Hepatocyte (in vitro differentiated cells): Measurements from ENCODE around the gene GPATCH8. TPM values are rescaled to one million over a fixed set of nuclear protein-coding genes. Genes with fewer than 3 reads are reported as not detected.
A peak's percentile ranks its signal among the peaks of the same experiment; 100 is the strongest.

Experiments
- DNase-seq: peaks from one replicate; pipeline ENCODE4 v3.0.0-alpha.2; 2016; ENCODE audit warnings: low spot score
- H2AFZ ChIP-seq: fragments of 200-600 bp; sonication (generic); 2 replicates; pipeline ENCODE4 v1.6.0; 2016; ENCODE audit warnings: antibody characterized with exemption, mild to moderate bottlenecking
- H3K27ac ChIP-seq: fragments of 200-600 bp; sonication (generic); 2 replicates; pipeline ENCODE4 v1.5.1; 2016; ENCODE audit warnings: mild to moderate bottlenecking
- H3K27me3 ChIP-seq: fragments of 200-600 bp; sonication (generic); 2 replicates; pipeline ENCODE4 v1.6.1; 2016
- H3K36me3 ChIP-seq: fragments of 200-600 bp; sonication (generic); replicated peaks from 2 replicates; pipeline ENCODE4 v1.5.1; 2016; ENCODE audit warnings: low read depth; ENCODE audit not compliant: insufficient read depth
- H3K4me1 ChIP-seq: fragments of 200-600 bp; sonication (generic); 2 replicates; pipeline ENCODE4 v1.5.1; 2016; ENCODE audit warnings: mild to moderate bottlenecking, moderate library complexity; ENCODE audit not compliant: insufficient read depth
- H3K4me2 ChIP-seq: fragments of 200-600 bp; sonication (generic); 2 replicates; pipeline ENCODE4 v1.6.0; 2016
- H3K4me3 ChIP-seq: fragments of 200-600 bp; sonication (generic); 2 replicates; pipeline ENCODE4 v1.5.1; 2016; ENCODE audit warnings: mild to moderate bottlenecking
- H3K79me2 ChIP-seq: fragments of 200-600 bp; sonication (generic); 2 replicates; pipeline ENCODE4 v1.6.0; 2017; ENCODE audit warnings: mild to moderate bottlenecking
- H3K9me2 ChIP-seq: fragments of 200-600 bp; sonication (generic); replicated peaks from 2 replicates; pipeline ENCODE4 v1.6.0; 2017; ENCODE audit warnings: mild to moderate bottlenecking; ENCODE audit not compliant: insufficient read depth
- H3K9me3 ChIP-seq: fragments of 200-600 bp; sonication (generic); 2 replicates; pipeline ENCODE4 v1.5.1; 2016; ENCODE audit warnings: low read depth, mild to moderate bottlenecking
- H4K20me1 ChIP-seq: fragments of 200-600 bp; sonication (generic); 2 replicates; pipeline ENCODE4 v1.6.0; 2016; ENCODE audit warnings: mild to moderate bottlenecking; ENCODE audit not compliant: insufficient read depth, poor library complexity, severe bottlenecking
- EZH2 ChIP-seq: fragments of 200-600 bp; sonication (generic); IDR thresholded peaks from 2 replicates; pipeline ENCODE4 v1.6.1; 2016; ENCODE audit warnings: antibody characterized with exemption, mild to moderate bottlenecking, borderline replicate concordance
- EZH2phosphoT487 ChIP-seq: fragments of 200-600 bp; sonication (generic); IDR thresholded peaks from one replicate; pipeline ENCODE4 v1.6.1; 2018; ENCODE audit warnings: antibody characterized with exemption, mild to moderate bottlenecking, low read depth, moderate library complexity; ENCODE audit not compliant: unreplicated experiment, severe bottlenecking
- WGBS: methylation state at CpG from one replicate; pipeline ENCODE4 v1.1.6; 2016; ENCODE audit warnings: low lambda C conversion rate; ENCODE audit errors: missing lambda C conversion rate; 5-methylcytosine and 5-hydroxymethylcytosine counted together
- polyA plus RNA-seq: library from polyadenylated mRNA; unstranded; fragments of >200 nt; fragmentation: Nextera tagmentation; extraction: Ambion mirVana; gene quantifications from 2 replicates; pipeline ENCODE4 v1.2.1, GENCODE V29; 2016
- total RNA-seq: library from RNA; depleted of rRNA; stranded (reverse); fragments of >200 nt; gene quantifications from 2 replicates; pipeline ENCODE4 v1.2.3, GENCODE V29; 2014
- TF ChIP-seq, protein P1 (sequence below): fragments of 200-600 bp; sonication (generic); IDR thresholded peaks from 2 replicates; pipeline ENCODE4 v1.5.1; 2016; ENCODE audit warnings: antibody characterized with exemption, mild to moderate bottlenecking; ENCODE audit not compliant: poor library complexity

GPATCH8 gene
- total and polyA plus RNA-seq, 2 experiments from 2014 or later, result 30.0 to 42.1 TPM

DNA sequence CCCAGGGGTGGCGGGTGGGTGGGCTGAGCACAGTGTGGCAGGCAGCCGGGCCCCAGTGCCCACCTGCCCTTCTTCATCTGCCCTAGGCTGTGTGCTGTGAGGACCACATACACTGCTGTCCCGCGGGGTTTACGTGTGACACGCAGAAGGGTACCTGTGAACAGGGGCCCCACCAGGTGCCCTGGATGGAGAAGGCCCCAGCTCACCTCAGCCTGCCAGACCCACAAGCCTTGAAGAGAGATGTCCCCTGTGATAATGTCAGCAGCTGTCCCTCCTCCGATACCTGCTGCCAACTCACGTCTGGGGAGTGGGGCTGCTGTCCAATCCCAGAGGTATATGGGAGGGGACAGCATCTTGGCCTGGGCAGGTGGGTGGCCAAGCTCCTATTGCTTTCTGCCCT lies 151.7 kb downstream of the GPATCH8 start:
- Histone ChIP-seq H3K9me3 (no peaks in the 10 kb centered on the region), H3K36me3 (no peaks in the 10 kb centered on the region), H3K4me1 (peaks cover 4% of the 10 kb centered on the region), H3K27me3 (no peaks in the 10 kb centered on the region), H2AFZ (no peak overlapping the region), H4K20me1 (no peaks in the 10 kb centered on the region), H3K4me2 (no peak overlapping the region), H3K79me2 (peaks cover 9% of the 10 kb centered on the region), H3K27ac (no peak overlapping the region), H3K4me3 (no peak overlapping the region), H3K9me2 (no peaks in the 10 kb centered on the region)
- no peak for TF ChIP-seq EZH2phosphoT487
- DNase-seq, result no peak
- WGBS, result 88% methylated on average over 7 of the region's 8 CpGs

DNA sequence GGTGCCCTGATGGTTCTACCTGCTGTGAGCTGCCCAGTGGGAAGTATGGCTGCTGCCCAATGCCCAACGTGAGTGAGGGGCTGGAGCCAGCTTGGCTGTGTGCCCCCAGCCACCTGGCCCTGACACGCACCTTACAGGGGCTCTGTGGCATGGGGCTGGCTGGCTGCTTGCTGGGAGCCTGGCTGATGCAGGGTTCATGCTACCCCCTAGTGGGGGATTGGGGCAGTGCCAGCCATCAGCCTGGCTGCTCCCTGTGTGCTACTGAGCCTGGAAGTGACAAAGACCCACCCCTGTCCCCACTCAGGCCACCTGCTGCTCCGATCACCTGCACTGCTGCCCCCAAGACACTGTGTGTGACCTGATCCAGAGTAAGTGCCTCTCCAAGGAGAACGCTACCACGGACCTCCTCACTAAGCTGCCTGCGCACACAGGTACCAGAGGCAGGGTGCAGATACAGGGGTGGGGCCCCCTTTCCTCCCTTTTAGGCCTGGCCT lies 152.4 kb downstream of the GPATCH8 start:
- TF ChIP-seq, protein P1, sequence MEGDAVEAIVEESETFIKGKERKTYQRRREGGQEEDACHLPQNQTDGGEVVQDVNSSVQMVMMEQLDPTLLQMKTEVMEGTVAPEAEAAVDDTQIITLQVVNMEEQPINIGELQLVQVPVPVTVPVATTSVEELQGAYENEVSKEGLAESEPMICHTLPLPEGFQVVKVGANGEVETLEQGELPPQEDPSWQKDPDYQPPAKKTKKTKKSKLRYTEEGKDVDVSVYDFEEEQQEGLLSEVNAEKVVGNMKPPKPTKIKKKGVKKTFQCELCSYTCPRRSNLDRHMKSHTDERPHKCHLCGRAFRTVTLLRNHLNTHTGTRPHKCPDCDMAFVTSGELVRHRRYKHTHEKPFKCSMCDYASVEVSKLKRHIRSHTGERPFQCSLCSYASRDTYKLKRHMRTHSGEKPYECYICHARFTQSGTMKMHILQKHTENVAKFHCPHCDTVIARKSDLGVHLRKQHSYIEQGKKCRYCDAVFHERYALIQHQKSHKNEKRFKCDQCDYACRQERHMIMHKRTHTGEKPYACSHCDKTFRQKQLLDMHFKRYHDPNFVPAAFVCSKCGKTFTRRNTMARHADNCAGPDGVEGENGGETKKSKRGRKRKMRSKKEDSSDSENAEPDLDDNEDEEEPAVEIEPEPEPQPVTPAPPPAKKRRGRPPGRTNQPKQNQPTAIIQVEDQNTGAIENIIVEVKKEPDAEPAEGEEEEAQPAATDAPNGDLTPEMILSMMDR, result peak; percentile 65
- no peak for TF ChIP-seq EZH2phosphoT487

DNA sequence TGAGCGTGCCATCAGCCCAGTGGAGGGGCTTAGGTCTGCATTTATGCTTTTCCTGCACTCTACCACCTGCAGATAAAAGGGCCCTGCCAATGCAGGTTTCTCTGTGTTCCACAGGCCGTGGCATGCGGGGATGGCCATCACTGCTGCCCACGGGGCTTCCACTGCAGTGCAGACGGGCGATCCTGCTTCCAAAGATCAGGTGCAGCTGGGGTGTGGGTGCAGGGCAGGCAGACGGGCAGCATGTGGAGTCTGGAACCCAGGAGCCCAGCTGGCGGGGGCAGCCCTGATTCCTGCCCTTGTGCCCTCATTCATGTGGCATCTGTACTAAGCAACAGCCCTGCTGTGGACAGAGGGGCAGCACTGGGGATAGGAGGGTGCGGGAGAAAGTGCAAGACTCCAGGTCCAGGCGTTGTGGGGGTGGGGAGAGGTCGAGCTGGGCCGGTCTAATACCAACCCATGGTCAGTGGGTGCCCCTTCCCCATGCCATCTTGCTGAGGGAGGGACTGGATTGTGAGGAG lies 153.6 kb downstream of the GPATCH8 start:
- Histone ChIP-seq H3K27ac (no peak overlapping the region), H3K4me2 (no peak overlapping the region), H3K9me2 (no peaks in the 10 kb centered on the region), H3K36me3 (no peaks in the 10 kb centered on the region), H2AFZ (no peak overlapping the region), H3K79me2 (peaks cover 15% of the 10 kb centered on the region), H3K4me1 (peaks cover 4% of the 10 kb centered on the region), H3K9me3 (no peaks in the 10 kb centered on the region), H3K27me3 (no peaks in the 10 kb centered on the region), H4K20me1 (no peaks in the 10 kb centered on the region), H3K4me3 (no peak overlapping the region)
- WGBS, result 94% methylated on average over 12 of the region's 12 CpGs
- TF ChIP-seq, protein P1, result no peak
- no peak for TF ChIP-seq EZH2phosphoT487
- TF ChIP-seq EZH2, result no peak
- DNase-seq, result no peak

More for the DNA sequence above, 152.4 kb downstream of the GPATCH8 start:
- H4K20me1 ChIP-seq, result no peaks in the 10 kb centered on the region
- no peak overlapping the region for H2AFZ ChIP-seq
- peaks cover 4% of the 10 kb centered on the region for H3K4me1 ChIP-seq
- peaks cover 15% of the 10 kb centered on the region for H3K79me2 ChIP-seq
- H3K36me3 ChIP-seq, result no peaks in the 10 kb centered on the region
- H3K4me3 ChIP-seq, result no peak overlapping the region
- peak; percentile 82 for DNase-seq
- H3K9me3 ChIP-seq, result no peaks in the 10 kb centered on the region
- H3K4me2 ChIP-seq, result no peak overlapping the region
- 68% methylated on average over 6 of the region's 6 CpGs for WGBS
- H3K27ac ChIP-seq, result no peak overlapping the region
- no peaks in the 10 kb centered on the region for H3K27me3 ChIP-seq
- no peaks in the 10 kb centered on the region for H3K9me2 ChIP-seq

DNA sequence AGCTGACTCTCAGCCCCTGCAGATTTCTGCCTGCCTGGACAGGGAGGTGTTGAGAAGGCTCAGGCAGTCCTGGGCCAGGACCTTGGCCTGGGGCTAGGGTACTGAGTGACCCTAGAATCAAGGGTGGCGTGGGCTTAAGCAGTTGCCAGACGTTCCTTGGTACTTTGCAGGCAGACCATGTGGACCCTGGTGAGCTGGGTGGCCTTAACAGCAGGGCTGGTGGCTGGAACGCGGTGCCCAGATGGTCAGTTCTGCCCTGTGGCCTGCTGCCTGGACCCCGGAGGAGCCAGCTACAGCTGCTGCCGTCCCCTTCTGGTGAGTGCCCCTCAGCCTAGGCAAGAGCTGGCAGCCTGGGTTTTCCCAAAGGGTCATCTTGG lies 154.2 kb downstream of the GPATCH8 start:
- no peaks in the 10 kb centered on the region for H3K27me3 ChIP-seq
- no peak for DNase-seq
- no peaks in the 10 kb centered on the region for H3K9me3 ChIP-seq
- no peak overlapping the region for H2AFZ ChIP-seq
- no peaks in the 10 kb centered on the region for H3K9me2 ChIP-seq
- peaks cover 15% of the 10 kb centered on the region for H3K79me2 ChIP-seq
- TF ChIP-seq EZH2 (no peak), EZH2phosphoT487 (no peak)
- TF ChIP-seq, protein P1, result no peak
- peaks cover 4% of the 10 kb centered on the region for H3K4me1 ChIP-seq
- H3K4me3 ChIP-seq, result no peak overlapping the region
- H3K27ac ChIP-seq, result no peak overlapping the region
- no peak overlapping the region for H3K4me2 ChIP-seq
- 91% methylated on average over 6 of the region's 6 CpGs for WGBS
- no peaks in the 10 kb centered on the region for H4K20me1 ChIP-seq
- H3K36me3 ChIP-seq, result no peaks in the 10 kb centered on the region
